Karpas-422 (cell line): Measurements from ENCODE around the gene IFI35. TPM values are rescaled to one million over a fixed set of nuclear protein-coding genes. Genes with fewer than 3 reads are reported as not detected.
"Not testable (repeated sequence)": the region's sequence is repeated elsewhere in the genome, so short reads cannot be mapped to it uniquely, and the experiment has no call there.

Source experiments
- DNase-seq: peaks from one replicate; pipeline ENCODE4 v3.0.0-alpha.2; 2015
- H2AFZ ChIP-seq: fragments of 200-600 bp; sonication (generic); 2 replicates; pipeline ENCODE4 v1.6.1; 2014; ENCODE audit warnings: antibody characterized with exemption, low read length, mixed read lengths
- H3K27ac ChIP-seq: fragments of 200-600 bp; sonication (generic); 2 replicates; pipeline ENCODE4 v1.5.1; 2014; ENCODE audit warnings: mild to moderate bottlenecking, low read length, moderate library complexity
- H3K27me3 ChIP-seq: fragments of 200-600 bp; sonication (generic); 2 replicates; pipeline ENCODE4 v1.6.1; 2014; ENCODE audit warnings: low read length, mixed read lengths
- H3K36me3 ChIP-seq: fragments of 200-600 bp; sonication (generic); 2 replicates; pipeline ENCODE4 v1.6.1; 2014; ENCODE audit warnings: low read length, mixed read lengths; ENCODE audit not compliant: insufficient read depth
- H3K4me1 ChIP-seq: fragments of 200-600 bp; sonication (generic); 2 replicates; pipeline ENCODE4 v1.6.1; 2014; ENCODE audit warnings: mild to moderate bottlenecking, low read length, mixed read lengths
- H3K4me2 ChIP-seq: fragments of 200-600 bp; sonication (generic); 2 replicates; pipeline ENCODE4 v1.6.1; 2014; ENCODE audit warnings: low read length, low read depth, mild to moderate bottlenecking; ENCODE audit not compliant: poor library complexity, severe bottlenecking
- H3K4me3 ChIP-seq: fragments of 200-600 bp; sonication (generic); 2 replicates; pipeline ENCODE4 v1.5.1; 2014; ENCODE audit warnings: mild to moderate bottlenecking, antibody characterized with exemption, low read length, mixed read lengths
- H3K79me2 ChIP-seq: fragments of 200-600 bp; sonication (generic); 2 replicates; pipeline ENCODE4 v1.6.1; 2014; ENCODE audit warnings: mild to moderate bottlenecking, low read length, mixed read lengths
- H3K9ac ChIP-seq: fragments of 200-600 bp; sonication (generic); 2 replicates; pipeline ENCODE4 v1.6.0; 2014; ENCODE audit warnings: low read length
- H3K9me2 ChIP-seq: fragments of 200-600 bp; sonication (generic), shearing (Covaris generic); replicated peaks from 2 replicates; pipeline ENCODE4 v1.6.0; 2014; ENCODE audit warnings: mild to moderate bottlenecking, low read length, moderate library complexity; ENCODE audit not compliant: insufficient read depth
- H3K9me3 ChIP-seq: fragments of 300-700, 200-600 bp; sonication (generic); 2 replicates; pipeline ENCODE4 v1.6.1; 2014; ENCODE audit warnings: low read length, mixed read lengths
- H4K20me1 ChIP-seq: fragments of 200-600 bp; sonication (generic); 2 replicates; pipeline ENCODE4 v1.6.1; 2014; ENCODE audit warnings: mild to moderate bottlenecking, antibody characterized with exemption, low read length, low read depth; ENCODE audit not compliant: insufficient read depth
- small RNA-seq: library from RNA; depleted of rRNA; stranded (forward); fragments of <200 nt; gene quantifications from one replicate; pipeline ENCODE3, GENCODE V24; 2014
- total RNA-seq: library from RNA; depleted of rRNA; stranded (reverse); fragments of >200 nt; shearing (Covaris generic); gene quantifications from 2 replicates; pipeline ENCODE4 v1.2.3, GENCODE V29; 2014; ENCODE audit warnings: low replicate concordance; rRNA removed

IFI35 gene
- total RNA-seq, 1 experiment from 2014 or later, result 19.1 TPM

DNA sequence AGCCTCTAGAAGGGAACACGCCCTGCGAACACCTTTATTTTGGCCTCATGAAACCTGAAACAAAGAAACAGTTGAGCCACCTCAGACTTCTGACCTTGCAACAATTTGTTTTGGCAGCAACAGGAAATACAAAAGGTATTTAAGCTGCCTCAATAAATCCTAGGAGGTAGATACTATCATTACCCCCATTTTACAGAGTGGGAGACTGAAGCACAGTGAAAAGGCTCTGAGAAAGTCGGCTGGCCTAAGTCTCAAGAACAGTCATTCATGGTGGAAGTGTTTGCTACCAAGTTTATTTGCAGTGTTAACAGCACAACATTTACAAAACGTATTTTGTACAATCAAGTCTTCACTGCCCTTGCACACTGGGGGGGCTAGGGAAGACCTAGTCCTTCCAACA, 37.4 kb downstream of the IFI35 start:
- Histone ChIP-seq H3K27me3 (no peaks in the 10 kb centered on the region), H4K20me1 (no peaks in the 10 kb centered on the region), H3K4me3 (no peak overlapping the region), H3K36me3 (peaks cover 21% of the 10 kb centered on the region; the same call in 1 of the 2 replicates), H3K9me2 (no peaks in the 10 kb centered on the region), H3K9ac (no peak overlapping the region), H3K27ac (no peak overlapping the region), H2AFZ (no peak overlapping the region), H3K4me2 (no peak overlapping the region), H3K9me3 (no peaks in the 10 kb centered on the region), H3K4me1 (peaks cover 26% of the 10 kb centered on the region), H3K79me2 (no peaks in the 10 kb centered on the region)
- DNase-seq, result no peak

DNA sequence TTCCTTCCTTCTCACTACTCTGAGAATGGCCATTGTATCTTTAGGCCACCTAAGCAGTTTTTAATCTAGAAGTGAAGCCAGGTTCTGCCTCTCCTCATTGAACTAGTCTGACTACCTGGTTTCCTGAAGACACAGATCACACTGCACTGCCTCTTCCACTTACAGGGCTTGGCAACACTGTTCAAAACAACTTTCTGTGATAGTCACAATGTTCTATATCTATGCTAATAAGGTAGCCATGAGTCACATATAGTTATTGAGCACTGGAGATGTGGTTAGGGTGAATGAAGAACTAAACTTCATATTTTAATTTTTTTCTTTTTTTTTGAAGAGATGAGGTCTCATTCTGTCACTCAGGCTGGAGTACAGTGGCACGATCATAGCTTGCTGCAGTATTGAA, 45.4 kb downstream of the IFI35 start:
- Histone ChIP-seq H3K9me2 (no peaks in the 10 kb centered on the region), H3K27ac (no peak overlapping the region), H3K36me3 (peaks cover 50% of the 10 kb centered on the region; the same call in 1 of the 2 replicates), H3K4me3 (no peak overlapping the region), H3K4me2 (no peak overlapping the region), H3K4me1 (no peaks in the 10 kb centered on the region), H3K27me3 (no peaks in the 10 kb centered on the region), H3K9ac (no peak overlapping the region), H4K20me1 (no peaks in the 10 kb centered on the region), H2AFZ (no peak overlapping the region), H3K9me3 (no peaks in the 10 kb centered on the region), H3K79me2 (no peaks in the 10 kb centered on the region)
- DNase-seq, result no peak

DNA sequence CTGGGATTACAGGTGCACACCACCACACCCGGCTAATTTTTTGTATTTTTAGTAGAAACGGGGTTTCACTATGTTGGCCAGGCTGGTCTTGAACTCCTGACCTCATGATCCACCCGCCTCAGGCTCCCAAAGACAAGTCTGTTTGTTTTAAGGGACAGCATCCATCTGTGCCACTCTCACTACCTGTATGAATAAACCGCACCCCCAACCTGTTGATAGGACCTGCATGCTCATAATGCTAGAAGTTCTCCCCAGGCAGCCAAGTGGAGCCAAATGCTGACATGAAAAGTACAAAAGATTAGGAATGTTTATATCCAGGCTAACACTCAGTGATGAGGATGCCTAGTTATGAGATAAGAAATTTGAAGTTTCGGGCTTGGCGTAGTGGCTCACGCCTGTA, 46.4 kb downstream of the IFI35 start:
- not testable (repeated sequence) for H3K79me2 ChIP-seq, H3K9me3 ChIP-seq, H3K4me1 ChIP-seq, H3K9me2 ChIP-seq, H3K27me3 ChIP-seq, DNase-seq, H2AFZ ChIP-seq, H3K4me3 ChIP-seq, H3K9ac ChIP-seq, H3K27ac ChIP-seq, H4K20me1 ChIP-seq, H3K4me2 ChIP-seq
- H3K36me3 ChIP-seq, result peaks cover 46% of the 10 kb centered on the region; the same call in 1 of the 2 replicates

DNA sequence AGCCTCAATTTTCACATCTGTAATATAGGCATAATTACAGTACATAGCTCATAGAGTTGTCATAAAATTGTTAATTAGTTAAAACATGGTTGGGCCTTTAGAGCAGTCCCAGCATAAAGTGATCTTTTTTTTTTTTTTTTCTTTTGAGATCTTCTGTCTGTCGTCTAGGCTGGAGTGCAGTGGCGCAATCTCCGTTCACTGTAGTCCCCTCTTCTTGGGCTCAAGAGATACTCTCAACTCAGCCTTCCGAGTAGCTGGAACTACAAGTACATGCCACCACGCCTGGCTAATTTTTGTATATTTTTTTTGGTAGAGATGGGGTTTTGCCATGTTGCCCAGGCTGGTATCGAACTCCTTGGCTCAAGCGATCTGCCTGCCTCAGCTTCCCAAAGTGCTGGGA, 49.5 kb downstream of the IFI35 start:
- Histone ChIP-seq H3K36me3 (peaks cover 34% of the 10 kb centered on the region; the same call in 1 of the 2 replicates), H3K4me1 (no peaks in the 10 kb centered on the region), H2AFZ (no peak overlapping the region), H3K27ac (no peak overlapping the region), H3K27me3 (no peaks in the 10 kb centered on the region), H3K4me2 (no peak overlapping the region), H3K9me3 (no peaks in the 10 kb centered on the region), H3K79me2 (no peaks in the 10 kb centered on the region), H4K20me1 (no peaks in the 10 kb centered on the region), H3K9me2 (no peaks in the 10 kb centered on the region), H3K9ac (no peak overlapping the region), H3K4me3 (no peak overlapping the region)
- no peak for DNase-seq

DNA sequence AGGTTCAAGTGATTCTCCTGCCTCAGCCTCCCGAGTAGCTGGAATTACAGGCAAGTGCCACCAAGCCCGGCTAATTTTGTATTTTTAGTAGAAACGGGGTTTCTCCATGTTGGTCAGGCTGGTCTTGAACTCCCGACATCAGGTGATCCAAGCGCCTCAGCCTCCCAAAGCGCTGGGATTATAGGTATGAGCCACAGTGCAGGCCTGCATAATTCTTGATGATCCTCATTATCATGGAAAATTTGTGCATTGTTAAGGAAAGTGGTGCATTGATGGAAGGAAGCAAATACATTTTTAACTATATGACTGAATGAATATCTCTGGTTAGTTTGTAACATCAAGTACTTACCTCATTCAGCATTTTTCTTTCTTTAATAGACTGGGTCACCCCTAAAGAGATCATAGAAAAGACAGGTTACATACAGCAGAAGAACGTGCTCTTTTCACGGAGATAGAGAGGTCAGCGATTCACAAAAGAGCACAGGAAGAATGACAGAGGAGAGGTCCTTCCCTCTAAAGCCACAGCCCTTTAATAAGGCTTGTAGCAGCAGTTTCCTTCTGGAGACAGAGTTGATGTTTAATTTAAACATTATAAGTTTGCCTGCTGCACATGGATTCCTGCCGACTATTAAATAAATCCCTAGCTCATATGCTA, 56.5 kb downstream of the IFI35 start:
- no peak for DNase-seq
- Histone ChIP-seq H3K4me1 (no peaks in the 10 kb centered on the region), H3K4me3 (no peak overlapping the region), H3K79me2 (no peaks in the 10 kb centered on the region), H3K36me3 (peaks cover 21% of the 10 kb centered on the region; the same call in 1 of the 2 replicates), H3K27me3 (no peaks in the 10 kb centered on the region), H3K27ac (no peak overlapping the region), H3K9me3 (no peaks in the 10 kb centered on the region), H3K9me2 (no peaks in the 10 kb centered on the region), H2AFZ (no peak overlapping the region), H4K20me1 (no peaks in the 10 kb centered on the region), H3K4me2 (no peak overlapping the region), H3K9ac (no peak overlapping the region)

Small RNAs within 50 kb of the gene (small RNA-seq; reads per million reads assigned to genes)
- gene AARSD1, result 0.16 reads per million

Other genes with a start within 250 kb of the IFI35 start
- not detected in 2 replicates for gene RAMP2, start 245.6 kb upstream of the IFI35 start, total RNA-seq
- 43.9 and 54.0 TPM in 2 replicates for gene VPS25, start 233.3 kb upstream of the IFI35 start, total RNA-seq
- gene WNK4, start 226.2 kb upstream of the IFI35 start, total RNA-seq, result 0.76 and 3.3 TPM in 2 replicates
- gene COA3, start 208.1 kb upstream of the IFI35 start, total RNA-seq, result 63.9 and 64.1 TPM in 2 replicates
- gene CNTD1, start 207.9 kb upstream of the IFI35 start, total RNA-seq, result not detected in 2 replicates
- gene BECN1, start 182.5 kb upstream of the IFI35 start, total RNA-seq, result 117 and 136 TPM in 2 replicates
- 73.4 and 88.7 TPM in 2 replicates for gene PSME3, start 173.4 kb upstream of the IFI35 start, total RNA-seq
- 0.67 and 1.5 TPM in 2 replicates for gene AOC2, start 162.2 kb upstream of the IFI35 start, total RNA-seq
- 0.19 and 0.47 TPM in 2 replicates for gene AOC3, start 155.6 kb upstream of the IFI35 start, total RNA-seq
- not detected in 2 replicates for gene G6PC1, start 106.0 kb upstream of the IFI35 start, total RNA-seq
- 17.7 and 38.9 TPM in 2 replicates for gene AARSD1, start 42.3 kb upstream of the IFI35 start, total RNA-seq
- 0.11 and 0.45 TPM in 2 replicates for gene PTGES3L, start 26.7 kb upstream of the IFI35 start, total RNA-seq
- gene RUNDC1, start 26.2 kb upstream of the IFI35 start, total RNA-seq, result 9.2 and 16.6 TPM in 2 replicates
- gene RPL27, start 8.4 kb upstream of the IFI35 start, total RNA-seq, result 1,746 and 2,567 TPM in 2 replicates
- gene VAT1, start 15.6 kb downstream of the IFI35 start, total RNA-seq, result 45.7 and 55.1 TPM in 2 replicates
- 0.30 and 0.36 TPM in 2 replicates for gene RND2, start 18.4 kb downstream of the IFI35 start, total RNA-seq
- gene BRCA1, start 118.6 kb downstream of the IFI35 start, total RNA-seq, result 46.0 and 49.7 TPM in 2 replicates
- gene NBR1, start 164.4 kb downstream of the IFI35 start, total RNA-seq, result 49.4 and 49.5 TPM in 2 replicates
- gene TMEM106A, start 205.1 kb downstream of the IFI35 start, total RNA-seq, result 9.0 and 14.5 TPM in 2 replicates
- gene CCDC200, start 221.8 kb downstream of the IFI35 start, total RNA-seq, result not detected in 2 replicates
- not detected in 2 replicates for gene RNU2-1, start 227.2 kb downstream of the IFI35 start, total RNA-seq